Mucosa of descending colon (tissue), 3 donors: Measurements from ENCODE around the gene PRKAG1. TPM values are rescaled to one million over a fixed set of nuclear protein-coding genes. Genes with fewer than 3 reads are reported as not detected.

Source experiments
- ATAC-seq: fragments of 200-7000 bp; cut with Tn5 transposase; one replicate; pipeline ENCODE4 v1.9.1; 2020; ENCODE audit warnings: mild to moderate bottlenecking, moderate library complexity
- DNase-seq, 3 donors: peaks; one replicate each; pipeline ENCODE4 v3.0.0-alpha.2; 2020
- H3K36me3 ChIP-seq: fragments of 200-600 bp; one replicate; pipeline ENCODE4 v1.8.0; 2021; ENCODE audit warnings: low read depth, mild to moderate bottlenecking
- H3K4me1 ChIP-seq: fragments of 200-600 bp; one replicate; pipeline ENCODE4 v1.8.0; 2021; ENCODE audit warnings: low read depth, mild to moderate bottlenecking
- H3K4me3 ChIP-seq: fragments of 200-600 bp; one replicate; pipeline ENCODE4 v1.8.0; 2021; ENCODE audit warnings: mild to moderate bottlenecking
- H3K9me3 ChIP-seq: fragments of 200-600 bp; one replicate; pipeline ENCODE4 v1.8.0; 2021; ENCODE audit warnings: mild to moderate bottlenecking
- CTCF ChIP-seq: fragments of 200-600 bp; IDR thresholded peaks from one replicate; pipeline ENCODE4 v1.8.0; 2022; ENCODE audit warnings: antibody characterized with exemption, mild to moderate bottlenecking
- intact Hi-C, 2 donors: fragments of 100-400 bp; cut with DNase I in 1 of 2; cut with micrococcal nuclease in 1 of 2; formaldehyde crosslinking; loops; one replicate each; pipeline versions ENCODE4 v1.11.0 to v1.11.1; 2022; cut with DNase I, micrococcal nuclease
- total RNA-seq, 3 donors: library from RNA; stranded (reverse); fragmentation: NEBNext Ultra II Directional in 2 of 3; extraction: Animal tissue kit (Norgen Biotek cat#: 25700) in 2 of 3; gene quantifications; one replicate each; pipeline versions ENCODE4 v1.2.1 to v1.2.4, GENCODE V29; 2021 to 2023
- donor health status: DM: no; HTN: no; CAD: no; lungs with moderate emphysema.
- donor health status: DM: no; HTN: no; CAD: no.
- donor health status: DM: no; HTN: yes; CAD: no.

Gene PRKAG1
- total RNA-seq, 3 donors from 2014 or later, result 51.5 to 60.1 (median 52.2) TPM

GRCh38 chr12:48954061-48954460 lies 64.5 kb downstream of the PRKAG1 start:
- intact Hi-C loops, result no loop called here
- peaks cover 18% of the 10 kb centered on the region for H3K4me1 ChIP-seq
- H3K4me3 ChIP-seq, result no peak overlapping the region
- no peaks in the 10 kb centered on the region for H3K9me3 ChIP-seq
- ATAC-seq, result no peak
- TF ChIP-seq CTCF, result no peak
- H3K36me3 ChIP-seq, result no peaks in the 10 kb centered on the region
- no peak for DNase-seq

- Histone ChIP-seq H3K36me3 (no peaks in the 10 kb centered on the region), H3K9me3 (no peaks in the 10 kb centered on the region), H3K4me1 (peaks cover 15% of the 10 kb centered on the region), H3K4me3 (no peak overlapping the region)
- intact Hi-C loops, result no loop called here
- ATAC-seq (no peak), DNase-seq (no peak)
- TF ChIP-seq CTCF, result no peak
These were observed 65.9 kb downstream of the PRKAG1 start for GRCh38 chr12:48952691-48953090.

Other genes starting within 250 kb of the PRKAG1 start
- gene ADCY6, start 229.7 kb downstream of the PRKAG1 start, total RNA-seq, result 100 to 1,000 TPM in 2 of 3 donors, 10 to 100 TPM in 1; 91.6 to 207 (median 102) TPM
- 10 to 100 TPM; 31.8 to 49.4 (median 45.1) TPM for gene CACNB3, start 200.3 kb downstream of the PRKAG1 start, total RNA-seq
- 100 to 1,000 TPM in 1 of 3 donors, 10 to 100 TPM in 2; 70.0 to 105 (median 91.0) TPM for gene DDX23, start 166.6 kb downstream of the PRKAG1 start, total RNA-seq
- gene RND1, start 152.9 kb downstream of the PRKAG1 start, total RNA-seq, result 1 to 10 TPM; 1.1 to 3.5 (median 2.4) TPM
- 10 to 100 TPM; 16.9 to 41.3 (median 22.9) TPM for gene FKBP11, start 93.3 kb downstream of the PRKAG1 start, total RNA-seq
- gene ARF3, start 61.3 kb downstream of the PRKAG1 start, total RNA-seq, result 100 to 1,000 TPM; 207 to 280 (median 266) TPM
- 1 to 10 TPM in 1 of 3 donors, under 1 TPM in 2; 0.49 to 1.1 (median 0.76) TPM for gene WNT10B, start 47.0 kb downstream of the PRKAG1 start, total RNA-seq
- not detected for gene WNT1, start 40.5 kb downstream of the PRKAG1 start, total RNA-seq
- under 1 TPM in 1 of 3 donors, not detected in 2; 0.12 TPM for gene DDN, start 19.4 kb downstream of the PRKAG1 start, total RNA-seq
- 100 to 1,000 TPM in 1 of 3 donors, 10 to 100 TPM in 2; 83.3 to 102 (median 88.5) TPM for gene KMT2D, start 42.0 kb upstream of the PRKAG1 start, total RNA-seq
- gene RHEBL1, start 51.2 kb upstream of the PRKAG1 start, total RNA-seq, result under 1 TPM; 0.23 to 0.58 (median 0.38) TPM
- under 1 TPM; 0.26 to 0.54 (median 0.46) TPM for gene DHH, start 76.0 kb upstream of the PRKAG1 start, total RNA-seq
- gene LMBR1L, start 92.1 kb upstream of the PRKAG1 start, total RNA-seq, result 10 to 100 TPM; 46.1 to 77.4 (median 68.1) TPM
- 100 to 1,000 TPM; 391 to 679 (median 491) TPM for gene TUBA1B, start 112.6 kb upstream of the PRKAG1 start, total RNA-seq
- gene TUBA1A, start 170.3 kb upstream of the PRKAG1 start, total RNA-seq, result 100 to 1,000 TPM in 1 of 3 donors, 10 to 100 TPM in 2; 20.5 to 295 (median 64.4) TPM
- gene TUBA1C, start 246.3 kb upstream of the PRKAG1 start, total RNA-seq, result 100 to 1,000 TPM; 128 to 260 (median 236) TPM